Measurements from ENCODE around the gene FBLIM1. TPM values are rescaled to one million over a fixed set of nuclear protein-coding genes. Genes with fewer than 3 reads are reported as not detected.

Gene FBLIM1
- total RNA-seq, 1 donor from 2014 or later, result 246 TPM

GRCh38 chr1:15785683-15786082, 27.1 kb downstream of the FBLIM1 start:
- no peak for DNase-seq (ENCODE audit: low read depth)
- TF ChIP-seq CTCF (conservative IDR thresholded peaks at IDR 0.05; ENCODE audit: low read depth, low read length), result no peak
- no peak overlapping the region for H3K4me3 ChIP-seq (ENCODE audit: low read depth, low read length)

GRCh38 chr1:15786581-15786980, 28.0 kb downstream of the FBLIM1 start:
- no peak for TF ChIP-seq CTCF (conservative IDR thresholded peaks at IDR 0.05; ENCODE audit: low read depth, low read length)
- no peak for DNase-seq (ENCODE audit: low read depth)

GRCh38 chr1:15788624-15789301, 30.2 kb downstream of the FBLIM1 start:
- DNase-seq (ENCODE audit: low read depth), result no peak
- no peak overlapping the region for H3K4me3 ChIP-seq (ENCODE audit: low read depth, low read length)
- TF ChIP-seq CTCF (conservative IDR thresholded peaks at IDR 0.05; ENCODE audit: low read depth, low read length), result no peak

More at GRCh38 chr1:15786581-15786980, 28.0 kb downstream of the FBLIM1 start:
- no peak overlapping the region for H3K4me3 ChIP-seq (ENCODE audit: low read depth, low read length)

GRCh38 chr1:15796086-15796462, 37.5 kb downstream of the FBLIM1 start:
- TF ChIP-seq CTCF (conservative IDR thresholded peaks at IDR 0.05; ENCODE audit: low read depth, low read length), result no peak
- no peak for DNase-seq (ENCODE audit: low read depth)
- H3K4me3 ChIP-seq (ENCODE audit: low read depth, low read length), result no peak overlapping the region

GRCh38 chr1:15797614-15798390, 39.2 kb downstream of the FBLIM1 start:
- no peak overlapping the region for H3K4me3 ChIP-seq (ENCODE audit: low read depth, low read length)
- no peak for TF ChIP-seq CTCF (conservative IDR thresholded peaks at IDR 0.05; ENCODE audit: low read depth, low read length)
- no peak for DNase-seq (ENCODE audit: low read depth)

- H3K4me3 ChIP-seq (ENCODE audit: low read depth, low read length), result no peak overlapping the region
- DNase-seq (ENCODE audit: low read depth), result peak; percentile 94
Measured at GRCh38 chr1:15799004-15799867, 40.6 kb downstream of the FBLIM1 start.

More at GRCh38 chr1:15799004-15799867, 40.6 kb downstream of the FBLIM1 start:
- no peak for TF ChIP-seq CTCF (conservative IDR thresholded peaks at IDR 0.05; ENCODE audit: low read depth, low read length)
